GM19025 (cell line): Measurements from ENCODE around the gene EPHB6.

Source experiments
- ATAC-seq: cut with Tn5 transposase; IDR thresholded peaks from one replicate; pipeline ENCODE4 v1.9.1; 2021; ENCODE audit warnings: mild to moderate bottlenecking, low read depth, moderate library complexity; ENCODE audit not compliant: unreplicated experiment

The EPHB6 gene

DNA sequence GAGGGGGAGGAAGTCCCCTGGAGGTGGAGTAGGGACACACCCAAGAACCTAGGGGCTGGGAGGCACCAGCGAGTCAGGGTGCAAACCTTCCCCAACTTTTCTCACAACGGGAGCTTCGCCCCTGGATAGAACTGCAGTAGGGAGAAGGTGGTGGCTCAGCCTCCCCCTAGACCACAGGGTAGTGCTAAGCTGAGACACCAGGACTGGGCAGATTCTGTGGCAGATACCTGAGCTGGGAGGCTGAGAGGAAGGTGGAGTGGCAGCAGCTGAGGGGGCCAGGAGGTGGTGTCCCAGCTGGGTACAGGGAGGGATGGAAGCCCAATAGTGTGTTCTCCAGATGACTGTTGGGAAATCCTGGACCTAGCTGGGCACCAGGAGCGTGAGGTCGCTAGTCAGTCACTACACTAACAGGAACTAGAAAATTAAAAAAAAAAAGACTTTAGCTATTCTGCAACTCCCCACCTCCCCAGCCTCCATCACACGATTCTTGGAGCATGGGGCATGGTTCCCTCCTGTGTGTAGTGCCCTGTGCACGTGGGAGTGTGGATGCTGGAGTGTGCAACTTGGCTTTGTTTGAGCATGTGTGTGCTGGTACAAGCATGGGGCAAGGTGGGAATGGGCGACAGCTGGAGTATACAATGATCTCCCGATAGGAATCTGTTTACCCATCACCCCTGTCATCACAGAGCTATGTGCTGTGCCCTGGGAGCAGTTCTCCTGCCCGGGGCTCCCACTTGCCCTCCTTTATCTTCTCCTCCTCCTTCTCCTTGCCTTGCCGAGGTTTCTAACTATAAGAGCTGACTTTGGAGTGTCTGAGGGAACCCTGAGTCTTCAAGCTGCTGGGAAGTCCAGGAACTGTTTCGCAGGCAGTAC is 39.5 kb downstream of the EPHB6 start:
- no peak for ATAC-seq

DNA sequence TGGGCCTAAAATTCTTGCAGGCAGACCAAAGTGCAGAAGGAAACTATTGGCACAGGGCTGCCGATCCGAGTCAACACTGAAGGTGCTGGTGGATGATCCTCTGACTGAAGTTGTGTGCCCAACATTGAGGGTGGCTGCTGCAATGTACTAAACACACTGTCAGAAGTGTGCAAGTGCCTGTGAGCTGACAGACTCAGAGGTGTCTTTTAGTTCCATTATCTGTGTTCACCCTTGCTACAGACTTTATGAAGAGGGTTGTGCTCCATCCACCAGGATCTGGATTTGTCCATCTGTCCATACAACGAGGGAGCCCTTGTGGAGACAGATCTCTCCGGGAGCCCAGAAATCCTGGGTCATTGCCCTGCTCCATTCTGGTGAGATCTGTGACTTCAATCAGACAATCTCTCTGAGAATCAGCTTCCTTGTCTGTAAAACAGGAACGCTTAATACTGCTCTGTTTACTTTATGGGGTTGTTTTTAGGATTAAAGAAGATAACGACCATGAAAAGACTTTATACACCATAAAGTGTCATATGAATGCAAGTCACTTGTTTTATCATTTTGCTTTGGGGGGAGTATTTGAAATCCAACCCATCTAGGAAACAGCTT is 40.2 kb downstream of the EPHB6 start:
- no peak for ATAC-seq

DNA sequence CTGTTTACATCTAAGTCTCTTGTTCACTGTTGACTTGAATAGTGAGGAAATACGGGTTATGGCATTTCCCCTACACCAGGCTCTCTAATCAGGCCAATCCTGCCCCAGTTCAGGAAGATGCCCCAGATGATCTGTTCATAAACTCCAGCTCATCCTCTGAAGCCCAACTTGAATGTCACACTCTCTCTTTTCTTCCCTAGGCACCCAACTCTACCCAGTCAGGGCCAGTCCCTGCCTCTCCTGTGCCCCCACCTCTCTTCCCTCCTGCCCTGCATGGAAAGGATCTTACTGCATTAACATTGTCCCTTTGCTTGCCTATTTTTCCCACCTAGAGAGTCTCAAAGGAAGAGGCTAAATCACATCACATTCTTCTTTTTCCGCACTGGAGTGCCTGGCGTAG is 41.3 kb downstream of the EPHB6 start:
- no peak for ATAC-seq

DNA sequence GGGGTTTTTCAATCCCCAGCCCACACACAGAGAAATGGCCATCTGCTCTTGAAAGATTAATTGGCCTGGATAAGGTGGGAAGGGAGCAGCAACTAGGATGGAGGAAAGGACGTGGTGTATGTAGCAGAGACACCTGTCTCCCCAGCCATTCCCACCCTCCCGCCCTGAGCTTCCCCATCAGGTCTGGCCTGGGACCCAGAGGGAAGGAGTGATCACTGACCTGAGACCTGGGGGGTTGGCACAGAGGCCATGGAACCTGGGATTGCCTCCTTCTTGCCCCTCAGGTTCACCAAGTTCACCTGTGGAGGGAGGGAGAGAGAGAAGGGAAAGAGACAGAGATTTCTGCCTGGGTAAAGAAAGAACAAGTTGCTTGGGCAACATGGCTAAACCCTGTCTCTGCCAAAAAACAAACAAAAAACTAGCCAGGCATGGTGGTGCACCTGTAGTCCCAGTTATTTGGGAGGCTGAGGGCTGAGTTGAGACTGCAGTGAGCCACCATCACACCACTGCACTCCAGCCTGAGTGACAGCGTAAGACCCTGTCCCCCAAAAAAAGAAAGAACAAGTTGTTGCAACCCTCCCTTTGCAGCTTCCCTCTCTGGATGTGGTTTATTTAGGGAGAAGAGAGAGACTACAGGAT is 42.0 kb downstream of the EPHB6 start:
- no peak for ATAC-seq

DNA sequence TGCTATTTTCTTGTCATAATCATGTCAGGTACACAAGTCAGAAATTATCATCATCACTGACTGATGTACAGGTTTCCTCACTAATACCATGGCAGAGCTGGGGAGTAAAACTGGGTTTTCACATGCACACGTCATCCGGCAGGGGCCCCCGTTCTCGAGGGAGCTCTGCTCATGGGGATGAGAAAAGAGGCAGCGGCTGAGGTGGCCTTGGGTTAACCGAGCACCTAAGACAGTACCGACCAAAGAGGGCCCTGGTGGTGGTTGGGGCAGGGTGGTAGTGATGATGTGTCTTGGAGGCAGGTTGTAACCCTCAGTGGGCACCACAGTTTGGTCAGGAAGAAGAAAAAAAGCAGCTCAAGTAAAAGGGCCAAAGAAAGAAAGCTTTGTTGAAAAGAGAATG is 42.8 kb downstream of the EPHB6 start:
- ATAC-seq: no peak

DNA sequence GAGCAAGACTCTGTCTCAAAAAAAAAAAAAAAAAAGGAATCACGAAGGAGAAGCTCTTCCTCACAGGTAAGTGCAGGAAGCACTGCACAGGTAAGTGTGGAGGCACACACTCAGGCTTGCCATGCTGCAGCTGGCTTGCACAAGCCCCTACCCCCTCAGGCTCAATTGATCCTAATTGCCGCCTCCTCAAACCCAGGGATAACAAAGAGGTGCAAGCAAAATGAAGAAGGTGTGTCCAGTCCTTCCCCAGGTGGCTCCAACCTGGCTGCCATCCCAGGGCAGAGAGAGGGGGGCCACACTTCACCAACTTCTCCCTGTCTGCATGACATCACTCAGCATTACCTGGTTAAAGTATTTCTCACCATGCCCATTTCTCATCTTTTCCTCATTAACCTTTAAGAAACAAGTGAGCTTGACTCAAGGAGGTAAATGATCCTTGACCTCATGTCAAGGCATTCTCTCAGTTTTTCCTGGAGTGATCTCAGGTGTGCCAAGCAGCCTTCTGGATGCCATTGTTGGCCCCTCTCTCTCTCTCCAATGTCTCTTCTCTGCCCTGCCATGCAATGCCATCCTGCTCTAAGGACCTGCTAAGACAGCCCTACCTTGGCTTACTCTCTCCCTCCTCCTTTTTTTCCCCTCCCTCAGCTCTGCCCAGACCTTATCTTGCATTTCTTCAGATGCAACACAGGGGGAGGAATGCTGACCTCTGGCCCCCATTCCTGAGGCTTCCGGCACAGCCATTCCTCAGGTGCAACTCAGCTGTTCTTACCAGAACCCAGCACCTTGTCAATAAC is 43.7 kb downstream of the EPHB6 start:
- ATAC-seq: no peak

DNA sequence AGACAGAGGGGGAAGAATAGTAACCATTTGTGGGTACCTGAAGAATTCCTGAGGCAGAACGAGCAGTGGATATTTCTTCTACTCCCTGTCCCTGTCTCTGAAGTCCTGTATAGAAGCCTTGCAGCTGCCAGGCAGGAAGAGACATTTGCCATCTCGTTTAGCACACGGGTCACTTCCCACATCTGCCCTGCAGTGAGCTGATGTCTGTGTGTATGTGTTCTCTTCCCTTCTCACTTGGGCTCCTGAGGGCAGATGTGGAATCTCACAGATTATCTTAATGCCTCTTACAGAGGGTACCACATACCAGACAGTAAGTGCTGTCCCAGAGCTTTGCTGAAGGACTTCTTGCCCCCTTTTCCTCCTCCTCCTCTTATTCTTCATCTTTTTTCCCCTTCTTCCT is 44.8 kb downstream of the EPHB6 start:
- ATAC-seq: no peak

DNA sequence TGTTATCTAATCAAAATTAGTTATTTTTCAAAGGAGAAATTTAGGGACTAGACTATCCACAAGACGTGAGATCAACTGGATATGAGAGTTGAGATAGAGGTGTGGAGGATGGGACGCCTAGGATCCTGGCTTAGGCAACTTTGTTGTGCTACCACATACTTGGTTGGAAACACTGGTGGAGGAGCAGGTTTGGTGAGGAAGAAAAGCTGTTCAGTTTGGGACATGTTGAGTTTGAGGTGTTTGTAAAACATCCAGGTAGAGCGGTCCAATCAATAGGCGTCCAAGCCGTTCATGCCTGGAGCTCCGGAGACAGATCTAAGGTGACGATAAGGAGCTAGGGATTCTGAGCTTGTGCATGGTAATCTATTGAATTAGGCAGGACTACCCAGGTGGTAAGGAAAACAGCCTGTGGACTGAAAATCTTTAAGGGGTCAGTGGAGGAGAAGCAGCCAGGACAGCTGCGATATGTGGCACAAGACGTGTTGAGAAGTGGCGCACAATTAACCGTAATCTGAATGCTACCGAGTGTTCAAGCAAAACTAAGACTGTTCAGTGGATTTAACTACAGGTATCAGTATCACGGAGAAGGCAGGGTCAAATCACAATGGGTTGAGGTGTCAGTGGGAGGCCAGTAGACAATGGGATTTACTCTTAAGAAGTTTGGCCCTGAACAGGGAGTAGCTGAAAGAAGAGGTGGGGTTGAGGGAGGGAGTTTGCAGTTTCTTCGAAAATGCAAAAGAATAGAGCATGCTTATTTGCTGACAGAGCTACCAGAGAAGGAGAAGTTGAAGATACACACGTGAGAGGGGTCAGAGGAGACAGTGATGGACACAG is 46.8 kb downstream of the EPHB6 start:
- ATAC-seq: no peak

DNA sequence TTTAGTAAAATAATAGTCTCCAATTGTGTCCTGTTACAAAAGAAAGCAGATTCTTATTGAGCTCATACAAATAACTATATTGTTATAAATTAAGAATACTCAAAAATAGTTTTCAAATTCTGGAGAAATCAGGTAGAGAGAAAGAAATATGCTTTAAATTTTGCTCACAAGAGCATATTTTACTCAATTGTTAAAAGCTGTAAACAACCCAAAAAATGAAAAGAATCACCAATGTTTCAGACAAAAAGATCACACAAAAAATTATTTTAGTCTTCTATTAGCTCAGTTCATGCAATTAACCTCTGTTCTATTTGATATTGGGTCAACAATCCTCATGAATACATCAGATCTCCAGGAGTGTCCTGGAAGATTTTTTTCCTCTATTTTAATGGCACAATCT is 49.3 kb downstream of the EPHB6 start:
- no peak for ATAC-seq

DNA sequence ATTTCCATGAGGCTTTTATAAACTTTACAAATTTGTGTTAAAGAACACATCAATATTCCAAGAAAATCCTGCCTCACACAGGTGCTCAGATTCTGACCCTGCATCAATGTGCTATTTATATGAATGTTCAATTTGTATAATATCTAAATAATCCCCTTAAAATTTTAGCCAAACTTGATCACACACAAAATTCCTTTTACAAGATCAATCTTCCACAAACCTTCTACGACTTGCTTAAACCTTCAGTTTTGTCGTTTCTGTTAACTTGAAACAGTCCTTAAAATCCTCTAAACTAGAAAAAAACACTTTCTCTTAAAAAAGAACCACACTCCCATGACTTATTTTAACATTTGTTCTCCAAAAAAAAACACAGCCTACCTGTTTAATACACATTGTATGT is 50.9 kb downstream of the EPHB6 start:
- ATAC-seq: no peak

DNA sequence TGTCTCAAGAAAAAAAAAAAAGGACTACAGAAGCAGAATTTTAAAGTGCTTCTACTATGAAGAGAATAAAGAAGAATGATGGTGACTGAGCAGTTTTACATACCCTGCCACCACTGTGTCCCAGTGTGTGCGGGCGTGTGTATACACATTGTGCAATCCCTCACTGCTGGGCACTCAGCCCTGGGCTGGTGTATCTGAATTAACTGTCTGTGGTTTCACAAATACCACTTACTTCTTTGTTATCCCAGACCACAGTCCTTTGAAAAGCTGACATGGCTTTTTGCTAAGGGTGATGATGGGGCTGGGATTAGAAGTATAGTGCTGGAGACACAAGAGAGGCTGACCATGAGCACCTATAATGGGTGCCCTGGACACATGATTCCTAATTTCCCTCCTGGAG is 51.8 kb downstream of the EPHB6 start:
- ATAC-seq: no peak

DNA sequence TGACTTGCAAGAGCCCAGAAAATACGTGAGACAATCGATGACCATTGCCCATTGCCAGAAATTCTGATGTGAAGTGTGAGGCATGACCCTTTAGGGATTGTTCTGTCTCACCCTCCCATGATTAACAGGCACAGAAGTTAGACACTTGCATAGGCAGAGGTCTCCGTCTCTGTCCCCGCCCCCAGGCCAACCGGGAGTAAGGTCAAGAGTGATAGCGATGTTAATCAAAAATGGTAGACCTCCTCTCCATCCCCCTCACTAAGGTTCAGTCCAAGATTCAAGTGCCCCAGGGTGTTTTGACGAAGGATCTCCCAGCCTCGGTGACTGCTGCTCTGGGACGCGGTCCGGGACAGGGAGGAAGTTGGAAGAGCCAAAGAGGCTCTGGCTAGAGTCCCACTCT is 53.4 kb downstream of the EPHB6 start:
- ATAC-seq: no peak

DNA sequence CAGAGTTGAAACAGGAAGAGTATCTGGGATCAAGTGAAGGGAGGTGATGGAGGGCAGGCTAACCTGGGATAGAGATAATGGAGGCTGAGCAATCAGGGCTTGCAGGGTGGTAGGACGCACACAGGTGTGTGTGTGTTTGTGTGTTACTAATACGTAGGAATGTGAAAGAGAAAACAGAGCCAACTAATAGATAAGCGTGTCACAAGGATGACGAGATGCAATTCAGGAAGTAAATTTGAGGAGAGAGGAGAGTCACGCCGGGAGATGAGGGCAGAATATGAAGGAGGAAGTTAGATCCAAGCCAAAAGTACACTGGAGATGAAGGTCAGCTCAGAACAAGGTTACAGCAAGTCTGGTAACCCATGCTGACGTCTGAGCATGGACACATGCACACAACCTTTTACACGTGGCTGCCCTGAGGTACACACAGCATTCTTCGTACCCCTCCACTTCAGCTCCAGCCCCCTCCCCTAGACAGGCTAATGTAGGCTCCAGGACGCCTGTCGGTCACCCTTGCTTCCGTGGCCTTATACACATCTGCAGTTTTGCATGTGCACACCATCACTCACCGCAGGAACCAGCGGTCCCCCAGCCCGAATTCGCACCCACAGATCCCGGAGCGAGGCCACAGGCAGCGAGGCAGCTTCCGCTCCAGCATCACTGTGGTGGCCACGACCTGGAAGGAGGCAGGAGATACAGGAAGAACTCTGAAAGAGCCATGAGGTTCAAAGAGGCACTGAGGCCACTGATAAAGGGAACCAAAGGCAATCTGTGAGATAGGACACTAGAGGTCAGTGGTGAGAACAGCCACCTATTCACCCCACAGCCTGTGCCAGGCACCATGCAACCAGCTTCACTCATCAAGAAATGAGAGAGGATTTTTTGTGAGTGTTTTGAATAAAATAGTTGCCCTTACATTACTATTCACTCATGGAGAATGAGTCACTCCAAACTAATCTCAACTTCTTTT is 54.3 kb downstream of the EPHB6 start:
- ATAC-seq: no peak

DNA sequence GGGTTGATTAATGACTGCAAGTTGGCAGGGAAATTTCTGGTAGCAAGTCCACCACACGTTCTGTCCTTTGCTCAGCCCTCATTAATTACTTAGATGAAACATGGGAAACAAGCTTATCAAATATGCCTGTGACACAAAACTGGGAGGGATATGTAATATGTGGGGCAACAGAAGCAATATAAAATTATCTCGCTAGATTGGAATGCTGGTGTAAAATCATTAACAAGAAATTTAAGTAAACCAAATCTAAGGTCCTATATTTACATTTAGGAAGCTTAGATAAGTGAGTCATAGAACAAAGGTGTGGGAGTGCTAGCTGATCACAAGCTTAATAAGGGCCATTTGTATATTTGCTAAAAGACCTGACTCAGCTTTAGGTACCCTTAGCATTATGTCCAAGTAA is 55.2 kb downstream of the EPHB6 start:
- no peak for ATAC-seq

DNA sequence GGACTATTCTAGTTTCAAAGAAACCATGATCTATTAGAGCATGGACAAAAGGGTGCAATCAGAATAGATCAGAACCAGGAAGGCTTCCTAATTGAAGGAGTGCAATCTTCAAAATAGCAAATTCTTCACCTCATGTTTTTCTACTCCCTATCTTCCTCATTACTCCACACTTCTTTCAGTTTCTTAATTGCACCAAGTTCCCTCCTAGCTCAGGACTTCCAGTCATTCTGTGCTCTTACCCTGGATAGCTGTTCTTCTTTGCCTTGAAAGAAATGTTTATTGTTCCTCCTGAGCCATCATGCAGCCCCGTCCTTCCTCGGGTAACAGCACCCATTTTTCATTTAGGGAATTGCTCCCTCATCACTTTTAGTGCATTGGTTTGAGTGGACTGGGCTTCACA is 55.6 kb downstream of the EPHB6 start:
- ATAC-seq: no peak

DNA sequence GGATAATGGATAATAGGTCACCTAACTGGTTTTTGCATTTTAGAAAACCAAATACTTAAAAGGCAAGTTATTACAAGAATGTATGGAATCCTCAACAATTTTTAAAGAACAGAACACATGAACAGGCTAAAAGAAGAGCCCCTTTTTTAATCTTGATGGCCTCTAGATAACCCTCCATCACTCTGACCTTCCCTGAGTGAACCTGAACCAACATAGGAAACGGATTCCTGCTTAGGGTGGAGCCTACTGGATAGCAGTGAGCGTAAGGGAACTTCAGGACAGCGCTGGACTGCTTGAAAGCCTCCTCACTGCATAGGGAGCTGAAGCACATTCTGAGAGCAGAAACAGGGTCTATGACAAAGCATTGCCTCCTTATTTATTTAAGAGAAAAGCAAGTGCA is 58.2 kb downstream of the EPHB6 start:
- no peak for ATAC-seq

DNA sequence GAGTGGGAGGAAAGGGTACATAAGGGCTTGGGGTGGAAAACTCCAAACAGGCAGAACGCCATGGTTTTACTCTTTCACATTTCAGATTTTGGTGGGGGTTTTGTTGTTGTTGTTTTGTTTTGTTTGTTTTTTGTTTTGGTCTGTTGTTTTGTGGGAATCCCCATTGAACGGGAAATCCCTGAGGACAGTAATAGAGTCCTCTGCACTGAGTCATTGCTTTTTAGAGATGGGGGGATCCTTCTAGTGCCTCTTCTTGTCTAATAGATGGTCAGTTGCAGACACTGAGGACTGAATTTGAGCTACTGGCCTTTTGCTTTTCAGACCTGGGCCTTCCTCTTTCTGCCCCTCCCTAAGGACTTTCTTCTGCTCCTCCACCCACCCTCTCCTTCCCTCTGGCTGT is 58.7 kb downstream of the EPHB6 start:
- ATAC-seq: no peak

DNA sequence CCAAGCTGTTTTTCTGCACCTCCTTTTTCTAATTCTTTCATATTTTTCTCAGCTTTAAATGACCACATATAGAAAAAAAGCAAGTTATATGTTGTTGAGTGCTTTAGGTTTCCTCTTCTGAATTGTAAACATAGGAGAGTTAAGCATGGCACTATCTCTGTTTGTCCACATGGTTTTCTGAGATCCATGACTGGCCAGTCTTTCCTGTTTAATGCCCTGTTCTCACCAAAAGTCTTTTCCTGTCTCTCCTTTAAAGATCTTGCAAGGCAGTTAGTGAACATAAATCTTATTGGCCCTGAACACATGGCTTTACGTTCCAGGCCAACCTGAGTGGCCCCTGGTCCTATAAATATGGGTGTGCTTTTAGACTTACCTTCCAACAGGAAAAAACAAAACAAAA is 59.2 kb downstream of the EPHB6 start:
- no peak for ATAC-seq

DNA sequence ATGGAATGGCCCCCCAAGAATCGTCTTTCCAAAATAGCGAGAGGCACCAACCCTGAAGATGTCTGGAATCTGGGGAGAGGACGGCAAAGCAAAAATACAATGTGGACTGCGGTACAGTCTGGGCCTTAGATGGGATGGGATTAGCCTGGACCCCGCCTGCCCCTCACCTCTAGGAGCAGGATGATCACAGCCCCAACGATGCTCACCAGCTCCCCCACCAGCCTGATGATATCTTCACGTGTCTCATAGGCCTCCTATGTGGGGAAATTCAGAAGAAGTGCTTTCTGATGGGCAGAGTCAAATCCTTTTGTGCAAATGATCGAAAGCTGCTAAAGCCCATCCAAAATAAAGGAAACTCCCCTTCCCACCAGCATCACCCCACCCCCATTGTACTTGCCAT is 60.4 kb downstream of the EPHB6 start:
- ATAC-seq: no peak
